Measurements from ENCODE around the gene UBE2F. TPM values are rescaled to one million over a fixed set of nuclear protein-coding genes. Genes with fewer than 3 reads are reported as not detected.

UBE2F gene
- total and polyA plus RNA-seq, 2 of the 13 experiments (the other 11 are each of a cell fraction or from before 2014, with no cell fraction given), result 35.4 to 73.1 TPM

DNA sequence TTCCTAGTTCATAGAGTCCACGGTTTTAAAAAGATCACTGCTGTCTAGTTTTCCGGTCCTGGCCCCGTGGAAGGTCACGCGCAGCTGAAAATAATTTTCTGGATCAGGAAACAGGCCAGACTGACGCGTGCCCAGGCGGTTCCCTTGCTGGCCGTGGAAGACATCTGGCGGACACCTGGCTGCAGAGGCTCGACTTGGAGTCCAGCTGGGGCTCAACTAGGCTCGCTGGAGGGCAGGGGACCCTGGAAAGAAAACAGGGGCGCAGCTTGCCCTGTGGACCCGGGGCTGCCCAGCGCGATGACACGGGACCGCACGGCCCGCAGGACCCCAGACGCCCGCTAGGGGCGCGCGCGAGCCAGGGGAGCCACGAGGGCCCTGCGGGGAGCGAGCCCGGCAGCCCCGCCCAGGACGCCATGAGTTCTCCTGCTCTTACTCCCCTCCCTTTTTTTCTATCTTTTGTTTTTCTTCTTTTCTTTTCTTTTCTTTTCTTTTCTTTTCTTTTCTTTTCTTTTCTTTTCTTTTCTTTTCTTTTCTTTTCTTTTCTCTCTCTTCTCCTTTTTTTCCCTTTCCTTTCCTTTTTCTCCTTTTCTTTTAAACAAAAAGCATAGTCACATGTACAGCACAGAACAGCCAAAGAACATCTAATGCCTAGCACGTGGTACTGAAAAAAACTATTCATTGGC lies 43.2 kb upstream of the UBE2F start (continued):
- TF ChIP-seq NCOR1 (IDR thresholded peaks at IDR 0.05; ENCODE audit: borderline replicate concordance, low read length), result no peak
- no peak for TF ChIP-seq ZNF335 (CRISPR knock-in tag; IDR thresholded peaks at IDR 0.05)
- 0 out of 2 replicates have a peak, but pooled peaks have one; percentile 46 for TF ChIP-seq TARDBP (CRISPR knock-in tag; IDR thresholded peaks at IDR 0.05)
- 0 out of 2 replicates have a peak, but pooled peaks have one; percentile 52 for TF ChIP-seq ZNF674 (CRISPR knock-in tag; IDR thresholded peaks at IDR 0.05; ENCODE audit: low read depth)
- peak; percentile 95 for TF ChIP-seq RAD21 (CRISPR knock-in tag; IDR thresholded peaks at IDR 0.05)
- no peak for TF ChIP-seq ZNF547 (CRISPR knock-in tag; IDR thresholded peaks at IDR 0.05)
- TF ChIP-seq ZNF672 (CRISPR knock-in tag; IDR thresholded peaks at IDR 0.05), result no peak
- TF ChIP-seq JARID2 (CRISPR knock-in tag; IDR thresholded peaks at IDR 0.05; ENCODE audit: insufficient replicate concordance), result no peak
- no peak for TF ChIP-seq ZBTB21 (CRISPR knock-in tag; IDR thresholded peaks at IDR 0.05)
- TF ChIP-seq RXRB (CRISPR knock-in tag; IDR thresholded peaks at IDR 0.05; ENCODE audit: borderline replicate concordance), result 0 out of 2 replicates have a peak, but pooled peaks have one; percentile 8
- no peak for TF ChIP-seq ZNF44 (CRISPR knock-in tag; IDR thresholded peaks at IDR 0.05)
- TF ChIP-seq MAFK (conservative IDR thresholded peaks at IDR 0.05 in 1 of 2, IDR thresholded peaks at IDR 0.05 in 1 of 2; ENCODE audit: low read length in 2 of 2), result no peak
- TF ChIP-seq, protein P1, sequence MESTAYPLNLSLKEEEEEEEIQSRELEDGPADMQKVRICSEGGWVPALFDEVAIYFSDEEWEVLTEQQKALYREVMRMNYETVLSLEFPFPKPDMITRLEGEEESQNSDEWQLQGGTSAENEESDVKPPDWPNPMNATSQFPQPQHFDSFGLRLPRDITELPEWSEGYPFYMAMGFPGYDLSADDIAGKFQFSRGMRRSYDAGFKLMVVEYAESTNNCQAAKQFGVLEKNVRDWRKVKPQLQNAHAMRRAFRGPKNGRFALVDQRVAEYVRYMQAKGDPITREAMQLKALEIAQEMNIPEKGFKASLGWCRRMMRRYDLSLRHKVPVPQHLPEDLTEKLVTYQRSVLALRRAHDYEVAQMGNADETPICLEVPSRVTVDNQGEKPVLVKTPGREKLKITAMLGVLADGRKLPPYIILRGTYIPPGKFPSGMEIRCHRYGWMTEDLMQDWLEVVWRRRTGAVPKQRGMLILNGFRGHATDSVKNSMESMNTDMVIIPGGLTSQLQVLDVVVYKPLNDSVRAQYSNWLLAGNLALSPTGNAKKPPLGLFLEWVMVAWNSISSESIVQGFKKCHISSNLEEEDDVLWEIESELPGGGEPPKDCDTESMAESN (CRISPR knock-in tag; conservative IDR thresholded peaks at IDR 0.05), result no peak
- TF ChIP-seq SIX4 (CRISPR knock-in tag; IDR thresholded peaks at IDR 0.05), result no peak
- TF ChIP-seq ZNF788 (CRISPR knock-in tag; IDR thresholded peaks at IDR 0.05; ENCODE audit: borderline replicate concordance), result peak; percentile 43; the same call in 1 of the 2 replicates
- TF ChIP-seq ZFP37 (CRISPR knock-in tag; IDR thresholded peaks at IDR 0.05; ENCODE audit: borderline replicate concordance), result no peak
- TF ChIP-seq MTF1 (CRISPR knock-in tag; IDR thresholded peaks at IDR 0.05), result no peak
- no peak; the same call in 1 of the 2 replicates for TF ChIP-seq ZNF331 (CRISPR knock-in tag; IDR thresholded peaks at IDR 0.05)
- TF ChIP-seq RAD51 (IDR thresholded peaks at IDR 0.05; ENCODE audit: borderline replicate concordance), result no peak
- no peak for TF ChIP-seq ZZZ3 (CRISPR knock-in tag; IDR thresholded peaks at IDR 0.05; ENCODE audit: borderline replicate concordance)
- no peak for TF ChIP-seq ZC3H4 (CRISPR knock-in tag; IDR thresholded peaks at IDR 0.05; ENCODE audit: borderline replicate concordance)
- TF ChIP-seq RNF2 (conservative IDR thresholded peaks at IDR 0.05; ENCODE audit: low read depth), result no peak; the same call in 1 of the 2 replicates
- TF ChIP-seq, protein P2, sequence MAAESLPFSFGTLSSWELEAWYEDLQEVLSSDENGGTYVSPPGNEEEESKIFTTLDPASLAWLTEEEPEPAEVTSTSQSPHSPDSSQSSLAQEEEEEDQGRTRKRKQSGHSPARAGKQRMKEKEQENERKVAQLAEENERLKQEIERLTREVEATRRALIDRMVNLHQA (CRISPR knock-in tag; IDR thresholded peaks at IDR 0.05), result no peak
- no peak for TF ChIP-seq HOXA5 (CRISPR knock-in tag; IDR thresholded peaks at IDR 0.05)
- no peak for TF ChIP-seq ZNF841 (CRISPR knock-in tag; IDR thresholded peaks at IDR 0.05; ENCODE audit: borderline replicate concordance)
